Measurements from ENCODE around the gene GRID1.

GRCh38 chr10:85851934-85852333, 514.7 kb downstream of the GRID1 start:
- TF ChIP-seq EZH2 (IDR thresholded peaks at IDR 0.05; ENCODE audit: borderline replicate concordance, low read length): no peak
- TF ChIP-seq CTCF (IDR thresholded peaks at IDR 0.05; ENCODE audit: low read length): no peak
